ENCODE data around the gene NOX3. TPM values are rescaled to one million over a fixed set of nuclear protein-coding genes. Genes with fewer than 3 reads are reported as not detected.
"Not testable (repeated sequence)": the region's sequence is repeated elsewhere in the genome, so short reads cannot be mapped to it uniquely, and the experiment has no call there.

The NOX3 gene
- total RNA-seq, 1 donor from 2014 or later = not detected

- H3K4me1 ChIP-seq = peaks cover 3% of the 10 kb centered on the region
- DNase-seq = no peak
- no peak for TF ChIP-seq CTCF (IDR thresholded peaks at IDR 0.05; ENCODE audit: borderline replicate concordance)
- H3K4me3 ChIP-seq = no peak overlapping the region
- intact Hi-C loops (cut with micrococcal nuclease) = no loop called here
- H3K36me3 ChIP-seq = no peaks in the 10 kb centered on the region
- H3K27ac ChIP-seq (replicated peaks) = no peak overlapping the region
- H3K27me3 ChIP-seq (ENCODE audit: low read depth) = no peaks in the 10 kb centered on the region
- no peaks in the 10 kb centered on the region for H3K9me3 ChIP-seq (replicated peaks)
These were observed 35.8 kb upstream of the NOX3 start for GRCh38 chr6:155491421-155491820.

GRCh38 chr6:155488197-155488596, 32.6 kb upstream of the NOX3 start:
- DNase-seq; H3K4me1 ChIP-seq; H3K27me3 ChIP-seq (ENCODE audit: low read depth); H3K9me3 ChIP-seq (replicated peaks); H3K4me3 ChIP-seq; intact Hi-C loops (cut with micrococcal nuclease); H3K36me3 ChIP-seq; H3K27ac ChIP-seq (replicated peaks): not testable (repeated sequence)

GRCh38 chr6:155487371-155488130, 31.9 kb upstream of the NOX3 start:
- no peak for DNase-seq
- no peaks in the 10 kb centered on the region for H3K9me3 ChIP-seq (replicated peaks)
- H3K27ac ChIP-seq (replicated peaks) = no peak overlapping the region
- H3K36me3 ChIP-seq = no peaks in the 10 kb centered on the region
- intact Hi-C loops (cut with micrococcal nuclease) = no loop called here
- no peaks in the 10 kb centered on the region for H3K4me1 ChIP-seq
- H3K4me3 ChIP-seq = no peak overlapping the region
- TF ChIP-seq CTCF (IDR thresholded peaks at IDR 0.05; ENCODE audit: borderline replicate concordance) = no peak
- no peaks in the 10 kb centered on the region for H3K27me3 ChIP-seq (ENCODE audit: low read depth)

GRCh38 chr6:155486721-155487294, 31.2 kb upstream of the NOX3 start:
- Histone ChIP-seq H3K36me3 (no peaks in the 10 kb centered on the region), H3K4me1 (no peaks in the 10 kb centered on the region), H3K27ac (replicated peaks) (no peak overlapping the region), H3K4me3 (no peak overlapping the region), H3K27me3 (ENCODE audit: low read depth) (no peaks in the 10 kb centered on the region), H3K9me3 (replicated peaks) (no peaks in the 10 kb centered on the region)
- intact Hi-C loops (cut with micrococcal nuclease) = no loop called here
- TF ChIP-seq CTCF (IDR thresholded peaks at IDR 0.05; ENCODE audit: borderline replicate concordance) = no peak
- no peak for DNase-seq

- no peaks in the 10 kb centered on the region for H3K4me1 ChIP-seq
- no peak for DNase-seq
- no peaks in the 10 kb centered on the region for H3K36me3 ChIP-seq
- intact Hi-C loops (cut with micrococcal nuclease) = no loop called here
- no peaks in the 10 kb centered on the region for H3K9me3 ChIP-seq (replicated peaks)
- TF ChIP-seq CTCF (IDR thresholded peaks at IDR 0.05; ENCODE audit: borderline replicate concordance) = no peak
- no peak overlapping the region for H3K27ac ChIP-seq (replicated peaks)
- no peaks in the 10 kb centered on the region for H3K27me3 ChIP-seq (ENCODE audit: low read depth)
- H3K4me3 ChIP-seq = no peak overlapping the region
These were observed 30.1 kb upstream of the NOX3 start for GRCh38 chr6:155485756-155486155.

GRCh38 chr6:155483858-155484257, 28.2 kb upstream of the NOX3 start:
- no peak for TF ChIP-seq CTCF (IDR thresholded peaks at IDR 0.05; ENCODE audit: borderline replicate concordance)
- H3K27me3 ChIP-seq (ENCODE audit: low read depth) = no peaks in the 10 kb centered on the region
- H3K9me3 ChIP-seq (replicated peaks) = no peaks in the 10 kb centered on the region
- H3K36me3 ChIP-seq = no peaks in the 10 kb centered on the region
- no peaks in the 10 kb centered on the region for H3K4me1 ChIP-seq
- DNase-seq = no peak
- H3K4me3 ChIP-seq = no peak overlapping the region
- H3K27ac ChIP-seq (replicated peaks) = no peak overlapping the region
- intact Hi-C loops (cut with micrococcal nuclease) = no loop called here

Measured in left ventricle myocardium inferior (tissue), 1 donor.